Neutrophil (primary cell): Measurements from ENCODE around the gene PTTG2.

ENCODE experiments used
- H3K27ac ChIP-seq: fragments of 200-600 bp; sonication (generic); 2 replicates; pipeline ENCODE4 v1.5.1; 2016; ENCODE audit warnings: mild to moderate bottlenecking, moderate library complexity
- H3K27me3 ChIP-seq: fragments of 200-600 bp; sonication (generic); 2 replicates; pipeline ENCODE4 v1.6.0; 2016; ENCODE audit warnings: mild to moderate bottlenecking
- H3K36me3 ChIP-seq: fragments of 200-600 bp; sonication (generic); 2 replicates; pipeline ENCODE4 v1.5.1; 2017
- H3K4me1 ChIP-seq, 2 experiments: fragments of 200-600 bp in 1 of 2; sonication (generic) in 1 of 2; 1 replicate in 1 of 2; 2 replicates in 1 of 2; pipeline versions ENCODE4 v1.5.1 to v1.6.1; 2013 to 2016; ENCODE audit warnings: low read depth in 1 of 2, low read length in 1 of 2, mild to moderate bottlenecking in 1 of 2, moderate library complexity in 1 of 2; ENCODE audit not compliant: control insufficient read depth in 1 of 2, insufficient read depth in 1 of 2
- H3K4me3 ChIP-seq, 2 experiments: fragments of 200-600 bp in 1 of 2; sonication (generic) in 1 of 2; 1 replicate in 1 of 2; 2 replicates in 1 of 2; pipeline ENCODE4 v1.5.1; 2013 to 2016; ENCODE audit warnings: low read depth in 1 of 2, low read length in 1 of 2, mild to moderate bottlenecking in 1 of 2, moderate library complexity in 1 of 2
- H3K9me3 ChIP-seq: fragments of 200-600 bp; sonication (generic); 2 replicates; pipeline ENCODE4 v1.5.1; 2016
- TF ChIP-seq, protein P1 (sequence below): fragments of 200-600 bp; sonication (generic); IDR thresholded peaks from 2 replicates; pipeline ENCODE4 v1.5.1; 2016; ENCODE audit warnings: antibody characterized with exemption

PTTG2 gene

DNA sequence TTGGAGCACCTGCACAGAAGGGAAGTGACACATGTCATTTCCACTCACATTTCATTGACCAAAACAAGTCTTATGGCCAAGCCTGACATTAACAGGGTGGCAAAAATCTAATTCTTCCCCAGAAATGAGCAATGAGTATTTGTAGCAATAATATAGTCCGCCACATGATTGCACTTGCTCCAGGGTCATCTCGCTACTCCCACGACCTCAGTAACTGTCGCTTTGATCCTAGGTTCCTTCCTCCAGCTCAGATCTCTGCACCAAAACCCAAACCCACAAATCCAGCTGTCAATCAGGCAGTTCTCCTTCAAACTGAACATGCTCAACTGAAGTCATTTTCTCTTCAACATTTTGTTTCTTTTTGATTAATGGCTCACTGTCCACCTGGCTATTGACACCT, 25.2 kb upstream of the PTTG2 start:
- H3K4me3 ChIP-seq = no peak overlapping the region
- H3K27me3 ChIP-seq = no peaks in the 10 kb centered on the region
- peak overlapping the region; percentile 6 for H3K27ac ChIP-seq
- H3K36me3 ChIP-seq = peaks cover 54% of the 10 kb centered on the region
- H3K9me3 ChIP-seq = no peaks in the 10 kb centered on the region
- TF ChIP-seq, protein P1, sequence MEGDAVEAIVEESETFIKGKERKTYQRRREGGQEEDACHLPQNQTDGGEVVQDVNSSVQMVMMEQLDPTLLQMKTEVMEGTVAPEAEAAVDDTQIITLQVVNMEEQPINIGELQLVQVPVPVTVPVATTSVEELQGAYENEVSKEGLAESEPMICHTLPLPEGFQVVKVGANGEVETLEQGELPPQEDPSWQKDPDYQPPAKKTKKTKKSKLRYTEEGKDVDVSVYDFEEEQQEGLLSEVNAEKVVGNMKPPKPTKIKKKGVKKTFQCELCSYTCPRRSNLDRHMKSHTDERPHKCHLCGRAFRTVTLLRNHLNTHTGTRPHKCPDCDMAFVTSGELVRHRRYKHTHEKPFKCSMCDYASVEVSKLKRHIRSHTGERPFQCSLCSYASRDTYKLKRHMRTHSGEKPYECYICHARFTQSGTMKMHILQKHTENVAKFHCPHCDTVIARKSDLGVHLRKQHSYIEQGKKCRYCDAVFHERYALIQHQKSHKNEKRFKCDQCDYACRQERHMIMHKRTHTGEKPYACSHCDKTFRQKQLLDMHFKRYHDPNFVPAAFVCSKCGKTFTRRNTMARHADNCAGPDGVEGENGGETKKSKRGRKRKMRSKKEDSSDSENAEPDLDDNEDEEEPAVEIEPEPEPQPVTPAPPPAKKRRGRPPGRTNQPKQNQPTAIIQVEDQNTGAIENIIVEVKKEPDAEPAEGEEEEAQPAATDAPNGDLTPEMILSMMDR = no peak
- no peaks in the 10 kb centered on the region for H3K4me1 ChIP-seq

DNA sequence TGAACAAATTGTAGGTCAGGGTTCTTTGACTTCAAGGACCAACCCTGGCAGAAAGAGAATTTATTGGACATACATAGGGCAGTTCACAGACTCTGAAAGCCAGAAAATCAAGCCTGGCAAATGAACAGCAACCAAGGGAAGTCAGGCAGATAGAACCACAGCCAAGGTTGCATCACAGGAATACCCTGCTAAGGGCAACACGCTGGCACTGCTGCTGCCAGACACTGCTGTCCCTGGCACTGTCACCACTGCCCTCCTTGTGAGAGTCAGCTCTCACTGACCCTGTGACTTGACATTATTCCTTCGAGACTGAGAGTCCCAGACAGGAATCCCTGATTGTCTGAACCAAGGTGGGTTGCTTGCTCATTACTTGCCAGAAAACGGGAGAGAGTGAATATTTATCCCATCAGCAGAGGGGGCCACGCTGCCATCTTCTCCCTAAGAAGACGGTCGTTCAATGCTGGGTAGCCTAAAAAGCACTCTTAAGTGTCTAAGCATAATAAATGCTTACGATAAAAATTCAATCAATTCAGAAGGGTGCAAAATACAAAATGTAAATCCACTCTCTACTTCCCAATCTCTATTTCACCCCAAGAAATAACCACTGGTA, 23.2 kb upstream of the PTTG2 start:
- Histone ChIP-seq H3K4me1 (no peaks in the 10 kb centered on the region), H3K9me3 (no peaks in the 10 kb centered on the region), H3K36me3 (peaks cover 39% of the 10 kb centered on the region), H3K27me3 (no peaks in the 10 kb centered on the region), H3K27ac (no peak overlapping the region), H3K4me3 (no peak overlapping the region)
- TF ChIP-seq, protein P1 = no peak

DNA sequence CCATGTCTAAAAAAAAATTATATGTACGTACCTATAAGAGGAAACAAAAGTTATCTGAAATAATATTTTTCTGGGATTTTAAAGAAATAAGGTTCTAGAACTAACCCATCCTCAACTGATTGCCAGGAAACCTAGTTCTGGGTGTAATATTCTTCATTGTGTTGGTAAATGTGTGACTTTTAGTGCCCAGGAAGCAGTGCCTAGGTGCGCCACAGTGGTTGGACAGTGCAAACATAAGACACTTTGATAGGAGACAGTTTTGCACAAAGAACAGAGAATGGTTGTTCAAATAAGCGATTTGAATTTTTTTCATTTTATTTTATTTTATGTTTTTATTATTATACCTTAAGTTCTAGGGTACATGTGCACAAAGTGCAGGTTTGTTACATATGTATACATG, 22.0 kb upstream of the PTTG2 start:
- Histone ChIP-seq H3K4me3 (no peak overlapping the region), H3K4me1 (no peaks in the 10 kb centered on the region), H3K27ac (no peak overlapping the region), H3K36me3 (peaks cover 31% of the 10 kb centered on the region), H3K27me3 (no peaks in the 10 kb centered on the region), H3K9me3 (no peaks in the 10 kb centered on the region)
- TF ChIP-seq, protein P1 = no peak

GRCh38 chr4:37946503-37947179, 13.6 kb upstream of the PTTG2 start:
- Histone ChIP-seq H3K4me3 (no peak overlapping the region), H3K27ac (peak overlapping the region; percentile 49), H3K9me3 (no peaks in the 10 kb centered on the region), H3K36me3 (peaks cover 11% of the 10 kb centered on the region), H3K4me1 (peaks cover 15 to 39% of the 10 kb centered on the region in 2 experiments), H3K27me3 (no peaks in the 10 kb centered on the region)
- TF ChIP-seq, protein P1 = no peak

- Histone ChIP-seq H3K4me1 (peaks cover 19 to 46% of the 10 kb centered on the region in 2 experiments), H3K4me3 (no peak overlapping the region), H3K36me3 (peaks cover 27% of the 10 kb centered on the region), H3K27ac (no peak overlapping the region), H3K27me3 (no peaks in the 10 kb centered on the region), H3K9me3 (no peaks in the 10 kb centered on the region)
- TF ChIP-seq, protein P1 = no peak
Observed at GRCh38 chr4:37948542-37948941, 11.7 kb upstream of the PTTG2 start.
